K562 (cell line): ENCODE data around the gene VSNL1.

Experiments used
- BMI1 ChIP-seq: fragments of 150-350 bp; IDR thresholded peaks from 2 replicates; pipeline ENCODE4 v1.6.1; 2014; ENCODE audit warnings: low read length
- ELF2 ChIP-seq: fragments of 250-450 bp; sonication (Bioruptor Pico); IDR thresholded peaks from 2 replicates; pipeline ENCODE4 v1.5.0; 2021; ENCODE audit warnings: mild to moderate bottlenecking
- ELK1 ChIP-seq: sonication (generic); formaldehyde crosslinking; IDR thresholded peaks from 2 replicates; pipeline ENCODE4 v1.8.1; 2022; ENCODE audit warnings: missing genetic modification reagents
- GABPB2 ChIP-seq: fragments of 250-450 bp; sonication (Bioruptor Pico); conservative IDR thresholded peaks from 2 replicates; pipeline ENCODE4 v1.5.1; 2021; ENCODE audit warnings: mild to moderate bottlenecking
- HNRNPH1 ChIP-seq: fragments of 200-400 bp; formaldehyde crosslinking; optimal IDR thresholded peaks from 2 replicates; pipeline ENCODE3; 2017; ENCODE audit warnings: low read depth, mild to moderate bottlenecking, low read length, moderate library complexity
- MAFK ChIP-seq: IDR thresholded peaks from 2 replicates; pipeline ENCODE4 v1.6.1; 2011; ENCODE audit warnings: low read length, improper control_type of control experiment
- NELFE ChIP-seq: IDR thresholded peaks from 2 replicates; pipeline ENCODE4 v1.6.1; 2011; ENCODE audit warnings: mild to moderate bottlenecking; ENCODE audit not compliant: insufficient read depth, insufficient read length
- PCBP1 ChIP-seq: fragments of 200-400 bp; formaldehyde crosslinking; IDR thresholded peaks from 2 replicates; pipeline ENCODE4 v1.6.1; 2018; ENCODE audit warnings: mild to moderate bottlenecking, low read depth, low read length; ENCODE audit not compliant: poor library complexity, severe bottlenecking
- POLR2A ChIP-seq: fragments of 450-650 bp; conservative IDR thresholded peaks from 2 replicates; pipeline ENCODE4 v1.6.1; 2016
- RAD21 ChIP-seq, 2 experiments: fragments of 250-450 bp in 1 of 2; fragments of 450-650 bp in 1 of 2; sonication (Bioruptor Pico) in 1 of 2; formaldehyde crosslinking in 1 of 2; IDR thresholded peaks in 1 of 2; conservative IDR thresholded peaks in 1 of 2; 2 replicates each; pipeline versions ENCODE4 v1.4.0 to v1.8.0; 2020 to 2022; ENCODE audit warnings: mild to moderate bottlenecking in 2 of 2, moderate library complexity in 1 of 2
- SMAD3 ChIP-seq: fragments of 450-650 bp; formaldehyde crosslinking; conservative IDR thresholded peaks from 2 replicates; pipeline ENCODE4 v1.4.0; 2020; ENCODE audit warnings: mild to moderate bottlenecking
- TCF7L2 ChIP-seq: fragments of 150-350 bp; IDR thresholded peaks from 2 replicates; pipeline ENCODE4 v1.6.1; 2016; ENCODE audit warnings: low read depth, mild to moderate bottlenecking, low read length, moderate library complexity
- TF ChIP-seq, protein P1 (sequence below): sonication (generic); formaldehyde crosslinking; IDR thresholded peaks from 2 replicates; pipeline ENCODE4 v1.8.1; 2023; ENCODE audit warnings: mild to moderate bottlenecking, missing genetic modification reagents
- TF ChIP-seq, protein P2 (sequence below): fragments of 450-650 bp; formaldehyde crosslinking; IDR thresholded peaks from 2 replicates; pipeline ENCODE4 v1.4.0; 2020; ENCODE audit warnings: mild to moderate bottlenecking, mixed read lengths

- TF ChIP-seq NELFE = no peak
- no peak for TF ChIP-seq RAD21 (CRISPR knock-in tag; conservative IDR thresholded peaks at IDR 0.05 in 1 of 2, IDR thresholded peaks at IDR 0.05 in 1 of 2)
- no peak for TF ChIP-seq ELF2 (CRISPR knock-in tag)
- TF ChIP-seq BMI1 = no peak
- no peak for TF ChIP-seq SMAD3 (CRISPR knock-in tag)
- no peak for TF ChIP-seq POLR2A
- TF ChIP-seq GABPB2 (CRISPR knock-in tag) = no peak
- TF ChIP-seq, protein P1, sequence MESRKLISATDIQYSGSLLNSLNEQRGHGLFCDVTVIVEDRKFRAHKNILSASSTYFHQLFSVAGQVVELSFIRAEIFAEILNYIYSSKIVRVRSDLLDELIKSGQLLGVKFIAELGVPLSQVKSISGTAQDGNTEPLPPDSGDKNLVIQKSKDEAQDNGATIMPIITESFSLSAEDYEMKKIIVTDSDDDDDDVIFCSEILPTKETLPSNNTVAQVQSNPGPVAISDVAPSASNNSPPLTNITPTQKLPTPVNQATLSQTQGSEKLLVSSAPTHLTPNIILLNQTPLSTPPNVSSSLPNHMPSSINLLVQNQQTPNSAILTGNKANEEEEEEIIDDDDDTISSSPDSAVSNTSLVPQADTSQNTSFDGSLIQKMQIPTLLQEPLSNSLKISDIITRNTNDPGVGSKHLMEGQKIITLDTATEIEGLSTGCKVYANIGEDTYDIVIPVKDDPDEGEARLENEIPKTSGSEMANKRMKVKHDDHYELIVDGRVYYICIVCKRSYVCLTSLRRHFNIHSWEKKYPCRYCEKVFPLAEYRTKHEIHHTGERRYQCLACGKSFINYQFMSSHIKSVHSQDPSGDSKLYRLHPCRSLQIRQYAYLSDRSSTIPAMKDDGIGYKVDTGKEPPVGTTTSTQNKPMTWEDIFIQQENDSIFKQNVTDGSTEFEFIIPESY (CRISPR knock-in tag) = no peak
- TF ChIP-seq, protein P2, sequence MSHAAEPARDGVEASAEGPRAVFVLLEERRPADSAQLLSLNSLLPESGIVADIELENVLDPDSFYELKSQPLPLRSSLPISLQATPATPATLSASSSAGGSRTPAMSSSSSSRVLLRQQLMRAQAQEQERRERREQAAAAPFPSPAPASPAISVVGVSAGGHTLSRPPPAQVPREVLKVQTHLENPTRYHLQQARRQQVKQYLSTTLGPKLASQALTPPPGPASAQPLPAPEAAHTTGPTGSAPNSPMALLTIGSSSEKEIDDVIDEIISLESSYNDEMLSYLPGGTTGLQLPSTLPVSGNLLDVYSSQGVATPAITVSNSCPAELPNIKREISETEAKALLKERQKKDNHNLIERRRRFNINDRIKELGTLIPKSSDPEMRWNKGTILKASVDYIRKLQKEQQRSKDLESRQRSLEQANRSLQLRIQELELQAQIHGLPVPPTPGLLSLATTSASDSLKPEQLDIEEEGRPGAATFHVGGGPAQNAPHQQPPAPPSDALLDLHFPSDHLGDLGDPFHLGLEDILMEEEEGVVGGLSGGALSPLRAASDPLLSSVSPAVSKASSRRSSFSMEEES (CRISPR knock-in tag) = no peak
- no peak for TF ChIP-seq HNRNPH1
- TF ChIP-seq ELK1 (CRISPR knock-in tag) = no peak
- no peak for TF ChIP-seq MAFK
- no peak for TF ChIP-seq TCF7L2
- TF ChIP-seq PCBP1 = no peak
These were observed 10.7 kb upstream of the VSNL1 start for GRCh38 chr2:17529771-17530170.
